Measurements from ENCODE around the gene INVS.
"Not testable (repeated sequence)": the region's sequence is repeated elsewhere in the genome, so short reads cannot be mapped to it uniquely, and the experiment has no call there.

The INVS gene

GRCh38 chr9:100315561-100315960 lies 216.5 kb downstream of the INVS start:
- H3K9ac ChIP-seq (ENCODE audit: low read depth, low read length): no peak overlapping the region
- no peaks in the 10 kb centered on the region for H3K4me1 ChIP-seq (ENCODE audit: control insufficient read depth, insufficient read depth, low read length)
- H3K4me3 ChIP-seq (ENCODE audit: low read depth, low read length): no peak overlapping the region
- H3K36me3 ChIP-seq (ENCODE audit: control insufficient read depth, insufficient read depth, low read length): peaks cover 84% of the 10 kb centered on the region
- no peak overlapping the region for H3K27ac ChIP-seq (ENCODE audit: low read depth, low read length)
- no peaks in the 10 kb centered on the region for H3K9me3 ChIP-seq (ENCODE audit: control insufficient read depth, insufficient read depth, low read length)
- H3K27me3 ChIP-seq (ENCODE audit: control insufficient read depth, insufficient read depth, low read length): no peaks in the 10 kb centered on the region

GRCh38 chr9:100317706-100318105 lies 218.7 kb downstream of the INVS start:
- Histone ChIP-seq H3K27ac (ENCODE audit: low read depth, low read length) (no peak overlapping the region), H3K4me3 (ENCODE audit: low read depth, low read length) (no peak overlapping the region), H3K36me3 (ENCODE audit: control insufficient read depth, insufficient read depth, low read length) (peaks cover 83% of the 10 kb centered on the region), H3K4me1 (ENCODE audit: control insufficient read depth, insufficient read depth, low read length) (no peaks in the 10 kb centered on the region), H3K27me3 (ENCODE audit: control insufficient read depth, insufficient read depth, low read length) (no peaks in the 10 kb centered on the region), H3K9me3 (ENCODE audit: control insufficient read depth, insufficient read depth, low read length) (no peaks in the 10 kb centered on the region), H3K9ac (ENCODE audit: low read depth, low read length) (no peak overlapping the region)

- no peaks in the 10 kb centered on the region for H3K27me3 ChIP-seq (ENCODE audit: control insufficient read depth, insufficient read depth, low read length)
- peaks cover 85% of the 10 kb centered on the region for H3K36me3 ChIP-seq (ENCODE audit: control insufficient read depth, insufficient read depth, low read length)
- no peak overlapping the region for H3K9ac ChIP-seq (ENCODE audit: low read depth, low read length)
- no peaks in the 10 kb centered on the region for H3K9me3 ChIP-seq (ENCODE audit: control insufficient read depth, insufficient read depth, low read length)
- H3K27ac ChIP-seq (ENCODE audit: low read depth, low read length): no peak overlapping the region
- H3K4me1 ChIP-seq (ENCODE audit: control insufficient read depth, insufficient read depth, low read length): no peaks in the 10 kb centered on the region
- no peak overlapping the region for H3K4me3 ChIP-seq (ENCODE audit: low read depth, low read length)
These were observed 224.0 kb downstream of the INVS start for GRCh38 chr9:100322954-100323536.

- Histone ChIP-seq H3K4me3 (ENCODE audit: low read depth, low read length) (no peak overlapping the region), H3K9ac (ENCODE audit: low read depth, low read length) (no peak overlapping the region), H3K4me1 (ENCODE audit: control insufficient read depth, insufficient read depth, low read length) (no peaks in the 10 kb centered on the region), H3K27ac (ENCODE audit: low read depth, low read length) (no peak overlapping the region), H3K27me3 (ENCODE audit: control insufficient read depth, insufficient read depth, low read length) (no peaks in the 10 kb centered on the region), H3K9me3 (ENCODE audit: control insufficient read depth, insufficient read depth, low read length) (no peaks in the 10 kb centered on the region), H3K36me3 (ENCODE audit: control insufficient read depth, insufficient read depth, low read length) (peaks cover 90% of the 10 kb centered on the region)
These were observed 225.7 kb downstream of the INVS start for GRCh38 chr9:100324594-100325200.

- not testable (repeated sequence) for H3K9me3 ChIP-seq (ENCODE audit: control insufficient read depth, insufficient read depth, low read length); H3K9ac ChIP-seq (ENCODE audit: low read depth, low read length); H3K27me3 ChIP-seq (ENCODE audit: control insufficient read depth, insufficient read depth, low read length); H3K27ac ChIP-seq (ENCODE audit: low read depth, low read length); H3K4me3 ChIP-seq (ENCODE audit: low read depth, low read length)
- Histone ChIP-seq H3K4me1 (ENCODE audit: control insufficient read depth, insufficient read depth, low read length) (peaks cover 12% of the 10 kb centered on the region; the same call in 1 of the 2 replicates), H3K36me3 (ENCODE audit: control insufficient read depth, insufficient read depth, low read length) (peaks cover 52% of the 10 kb centered on the region)
These were observed 239.7 kb downstream of the INVS start for GRCh38 chr9:100338736-100339135.

- no peak overlapping the region for H3K27ac ChIP-seq (ENCODE audit: low read depth, low read length)
- peaks cover 12% of the 10 kb centered on the region; the same call in 1 of the 2 replicates for H3K4me1 ChIP-seq (ENCODE audit: control insufficient read depth, insufficient read depth, low read length)
- no peaks in the 10 kb centered on the region for H3K9me3 ChIP-seq (ENCODE audit: control insufficient read depth, insufficient read depth, low read length)
- H3K36me3 ChIP-seq (ENCODE audit: control insufficient read depth, insufficient read depth, low read length): peaks cover 66% of the 10 kb centered on the region
- H3K27me3 ChIP-seq (ENCODE audit: control insufficient read depth, insufficient read depth, low read length): no peaks in the 10 kb centered on the region
- H3K9ac ChIP-seq (ENCODE audit: low read depth, low read length): no peak overlapping the region
- no peak overlapping the region for H3K4me3 ChIP-seq (ENCODE audit: low read depth, low read length)
These were observed 241.2 kb downstream of the INVS start for GRCh38 chr9:100340224-100340623.

GRCh38 chr9:100341889-100342288 lies 242.8 kb downstream of the INVS start:
- no peaks in the 10 kb centered on the region for H3K27me3 ChIP-seq (ENCODE audit: control insufficient read depth, insufficient read depth, low read length)
- H3K4me1 ChIP-seq (ENCODE audit: control insufficient read depth, insufficient read depth, low read length): peaks cover 12% of the 10 kb centered on the region; the same call in 1 of the 2 replicates
- H3K9ac ChIP-seq (ENCODE audit: low read depth, low read length): no peak overlapping the region
- H3K27ac ChIP-seq (ENCODE audit: low read depth, low read length): no peak overlapping the region
- H3K9me3 ChIP-seq (ENCODE audit: control insufficient read depth, insufficient read depth, low read length): no peaks in the 10 kb centered on the region
- H3K36me3 ChIP-seq (ENCODE audit: control insufficient read depth, insufficient read depth, low read length): peaks cover 78% of the 10 kb centered on the region
- H3K4me3 ChIP-seq (ENCODE audit: low read depth, low read length): no peak overlapping the region

DNA sequence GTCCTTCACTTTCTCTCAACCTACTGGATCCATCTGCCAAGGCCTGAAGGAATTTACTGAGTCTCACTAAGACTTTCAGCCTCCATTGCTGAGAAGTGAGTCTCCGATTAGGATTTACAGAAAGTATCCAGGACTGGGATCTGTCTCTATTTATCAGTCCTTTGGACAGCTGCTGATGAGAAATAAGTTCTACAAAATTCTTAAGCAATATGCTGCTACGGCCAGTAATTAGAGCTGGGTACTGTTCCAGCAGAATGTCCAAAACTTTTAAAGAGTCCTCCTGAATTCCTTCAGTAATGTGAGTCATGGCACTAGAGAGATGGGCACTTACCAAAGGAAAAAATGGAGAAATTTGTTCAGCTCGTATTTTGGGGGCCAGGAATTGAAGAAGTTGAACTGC lies 247.8 kb downstream of the INVS start:
- Histone ChIP-seq H3K27ac (ENCODE audit: low read depth, low read length) (no peak overlapping the region), H3K9me3 (ENCODE audit: control insufficient read depth, insufficient read depth, low read length) (no peaks in the 10 kb centered on the region), H3K36me3 (ENCODE audit: control insufficient read depth, insufficient read depth, low read length) (peaks cover 55% of the 10 kb centered on the region), H3K27me3 (ENCODE audit: control insufficient read depth, insufficient read depth, low read length) (no peaks in the 10 kb centered on the region), H3K4me3 (ENCODE audit: low read depth, low read length) (no peak overlapping the region), H3K4me1 (ENCODE audit: control insufficient read depth, insufficient read depth, low read length) (peaks cover 27% of the 10 kb centered on the region), H3K9ac (ENCODE audit: low read depth, low read length) (no peak overlapping the region)

- Histone ChIP-seq H3K4me1 (ENCODE audit: control insufficient read depth, insufficient read depth, low read length) (peaks cover 26% of the 10 kb centered on the region), H3K27me3 (ENCODE audit: control insufficient read depth, insufficient read depth, low read length) (no peaks in the 10 kb centered on the region), H3K9me3 (ENCODE audit: control insufficient read depth, insufficient read depth, low read length) (no peaks in the 10 kb centered on the region), H3K4me3 (ENCODE audit: low read depth, low read length) (peak overlapping the region; percentile 40), H3K36me3 (ENCODE audit: control insufficient read depth, insufficient read depth, low read length) (peaks cover 34% of the 10 kb centered on the region), H3K27ac (ENCODE audit: low read depth, low read length) (no peak overlapping the region), H3K9ac (ENCODE audit: low read depth, low read length) (no peak overlapping the region)
These were observed 251.1 kb downstream of the INVS start for GRCh38 chr9:100350188-100350587.
